SW 1271 (cell line): Measurements from ENCODE around the gene KRTAP10-4.

ENCODE experiments used
- DNase-seq, 2 experiments: peaks; one replicate each; lab custom pipeline; 2025; lab: John Stamatoyannopoulos, UW

KRTAP10-4 gene

GRCh38 chr21:44617071-44617501 lies 43.6 kb downstream of the KRTAP10-4 start:
- no peak for DNase-seq

GRCh38 chr21:44618504-44618903 lies 45.0 kb downstream of the KRTAP10-4 start:
- DNase-seq: no peak

GRCh38 chr21:44618909-44619308 lies 45.4 kb downstream of the KRTAP10-4 start:
- no peak for DNase-seq

DNA sequence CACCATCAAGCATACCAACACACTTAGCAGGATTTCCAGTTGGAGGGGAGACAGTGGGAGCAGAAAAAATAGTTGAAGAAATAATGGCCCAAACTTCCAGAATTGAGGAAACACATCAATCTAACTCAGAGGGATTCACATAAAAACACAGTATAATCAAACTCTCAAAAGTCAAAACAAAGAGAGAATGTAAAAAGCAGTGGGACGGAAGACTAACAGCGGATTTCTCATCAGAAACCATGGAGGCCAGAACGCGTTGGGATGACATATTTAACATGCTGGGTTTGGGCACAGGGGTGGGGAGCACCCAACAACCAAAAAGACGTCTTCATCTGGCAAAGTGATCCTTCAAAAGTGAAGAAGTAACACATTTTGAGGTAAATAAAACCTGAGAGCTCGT lies 46.4 kb downstream of the KRTAP10-4 start:
- no peak for DNase-seq

- DNase-seq: no peak
These were observed 50.0 kb downstream of the KRTAP10-4 start for GRCh38 chr21:44623575-44623974.
